Raji (cell line): ENCODE results near the gene SRD5A1.

Source experiments
- POLR2A ChIP-seq: IDR thresholded peaks from 2 replicates; pipeline ENCODE4 v1.6.1; 2011; ENCODE audit warnings: low read depth, low read length, control low read depth; ENCODE audit not compliant: insufficient read depth

Gene SRD5A1

GRCh38 chr5:6623941-6624340 is 9.3 kb upstream of the SRD5A1 start:
- no peak for TF ChIP-seq POLR2A

- TF ChIP-seq POLR2A, result no peak
These were observed 6.7 kb upstream of the SRD5A1 start for GRCh38 chr5:6626508-6626907.

DNA sequence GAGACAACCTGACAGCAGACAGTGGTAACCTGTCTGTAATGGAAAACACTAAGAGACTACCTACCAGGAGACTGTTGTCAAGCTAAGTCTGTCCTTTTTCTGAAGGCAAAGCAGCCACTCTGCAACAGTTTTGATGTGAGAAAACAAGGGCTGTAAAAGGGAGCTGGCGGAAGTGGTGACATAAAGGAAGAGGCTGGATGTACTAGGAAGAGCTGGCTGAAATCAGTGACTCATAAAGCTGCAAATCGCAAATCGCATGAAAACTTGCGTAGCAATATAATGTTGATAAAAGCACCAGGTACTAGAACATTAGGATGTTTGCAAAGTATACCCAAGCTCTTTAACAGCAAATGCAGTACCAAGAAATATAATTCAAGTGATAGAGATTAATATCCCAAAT is 1.8 kb upstream of the SRD5A1 start:
- TF ChIP-seq POLR2A, result no peak

DNA sequence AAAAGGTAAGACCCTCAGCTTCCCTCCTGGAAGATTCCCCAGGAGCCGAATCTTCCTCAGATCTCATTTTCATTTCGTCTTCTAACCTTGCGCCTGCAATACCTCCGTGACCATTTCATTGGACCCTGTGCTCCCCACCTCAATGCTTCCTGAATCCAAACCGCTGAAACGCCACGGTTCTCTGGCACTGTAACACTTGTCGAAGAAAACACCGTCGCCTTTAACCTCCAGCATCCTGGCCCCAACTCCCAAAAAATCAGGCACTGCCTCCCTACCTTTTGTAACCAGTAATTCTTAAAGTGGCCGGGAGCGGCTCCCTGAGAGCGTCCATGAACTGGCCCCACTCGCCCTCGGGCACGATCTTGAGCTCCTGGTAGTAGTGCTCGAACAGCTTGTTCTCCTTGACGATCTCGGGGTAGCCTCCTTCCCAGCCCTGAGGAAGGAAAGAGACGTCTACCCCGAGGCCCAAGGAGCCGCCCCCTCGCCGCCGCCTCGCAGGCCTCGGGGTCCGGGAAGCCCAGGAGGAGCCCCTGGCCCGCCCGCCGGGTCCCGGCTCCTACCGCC is 834 bp upstream of the SRD5A1 start:
- no peak for TF ChIP-seq POLR2A

- no peak; the same call in 1 of the 2 replicates for TF ChIP-seq POLR2A
These were observed 417 bp downstream of the SRD5A1 start for GRCh38 chr5:6633469-6634245.

- TF ChIP-seq POLR2A, result no peak
These were observed 1.1 kb downstream of the SRD5A1 start for GRCh38 chr5:6634306-6634705.

DNA sequence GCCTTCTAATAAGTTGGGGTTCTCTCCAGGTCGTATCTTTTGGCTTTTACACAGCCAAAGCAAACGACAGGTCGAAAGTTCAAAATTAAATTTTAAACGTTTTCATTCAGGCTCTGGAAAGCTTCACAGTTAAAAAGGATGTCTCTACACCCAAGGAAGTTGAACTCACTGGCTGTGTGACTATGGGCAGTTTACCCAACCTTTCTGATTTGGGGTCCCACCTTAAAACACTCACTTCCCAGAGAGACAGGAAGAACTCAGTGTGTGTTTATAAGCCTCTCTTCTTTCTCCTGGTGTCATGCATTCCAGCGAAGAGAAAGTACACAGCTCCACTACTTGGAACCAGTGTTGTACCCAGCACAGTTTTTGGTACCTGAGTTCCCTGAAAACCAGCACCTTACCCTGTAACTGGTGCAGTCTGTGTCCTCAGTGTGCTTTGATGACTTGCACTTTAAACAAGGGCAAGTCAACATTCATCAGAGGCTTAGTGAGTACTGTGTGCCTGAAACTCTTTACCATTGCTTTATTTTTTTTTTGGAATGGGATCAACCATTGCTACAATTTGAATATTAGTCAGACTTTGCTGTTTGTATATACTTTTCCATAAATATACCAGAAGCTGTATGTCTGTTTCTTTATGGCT is 1.7 kb downstream of the SRD5A1 start:
- no peak for TF ChIP-seq POLR2A

GRCh38 chr5:6636293-6636692 is 3.1 kb downstream of the SRD5A1 start:
- TF ChIP-seq POLR2A, result no peak

DNA sequence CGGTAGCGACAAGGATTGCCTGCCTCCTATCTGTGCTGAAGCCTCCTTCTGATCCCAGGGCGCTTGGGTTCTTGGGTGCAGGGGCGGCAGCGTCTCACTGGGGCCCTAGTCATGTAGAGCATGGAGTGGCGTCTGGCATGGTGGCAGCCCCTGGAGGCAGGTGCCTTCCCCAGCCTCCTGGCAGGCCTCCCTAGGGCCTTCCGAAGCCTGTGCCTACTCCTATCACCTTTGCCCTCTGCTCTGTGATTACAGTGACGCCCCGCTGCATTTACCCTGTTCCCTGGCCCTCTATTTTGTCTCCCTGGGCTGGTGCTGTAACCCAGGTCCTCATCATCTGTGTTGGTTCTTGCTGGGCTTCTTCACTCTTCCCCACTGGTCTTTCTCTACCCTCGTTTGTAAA is 3.8 kb downstream of the SRD5A1 start:
- no peak for TF ChIP-seq POLR2A

DNA sequence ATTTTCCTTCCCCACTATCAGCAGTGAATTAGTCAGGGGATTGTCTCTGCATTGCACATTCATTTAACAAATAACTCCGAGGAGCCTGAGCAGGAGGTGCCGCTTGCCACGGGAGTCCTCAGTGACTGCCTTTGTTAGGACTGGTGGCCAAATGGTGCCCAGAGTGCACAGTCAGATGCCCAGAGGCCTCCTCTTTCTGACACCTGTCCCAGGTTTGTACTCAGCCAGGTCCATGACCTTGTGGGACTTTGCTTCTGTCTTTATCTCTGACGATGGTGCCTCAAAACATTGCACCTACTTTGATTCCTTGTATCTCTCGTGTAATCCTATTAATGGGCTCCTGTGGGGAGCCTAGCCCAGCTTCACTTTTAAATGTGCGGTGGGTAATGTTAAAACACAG is 4.3 kb downstream of the SRD5A1 start:
- no peak for TF ChIP-seq POLR2A

- TF ChIP-seq POLR2A, result no peak
These were observed 5.0 kb downstream of the SRD5A1 start for GRCh38 chr5:6638236-6638635.

- no peak for TF ChIP-seq POLR2A
These were observed 9.4 kb downstream of the SRD5A1 start for GRCh38 chr5:6642655-6643054.

- TF ChIP-seq POLR2A, result no peak
These were observed 11.6 kb downstream of the SRD5A1 start for GRCh38 chr5:6644794-6645241.

GRCh38 chr5:6649186-6649585 is 15.9 kb downstream of the SRD5A1 start:
- TF ChIP-seq POLR2A, result no peak

DNA sequence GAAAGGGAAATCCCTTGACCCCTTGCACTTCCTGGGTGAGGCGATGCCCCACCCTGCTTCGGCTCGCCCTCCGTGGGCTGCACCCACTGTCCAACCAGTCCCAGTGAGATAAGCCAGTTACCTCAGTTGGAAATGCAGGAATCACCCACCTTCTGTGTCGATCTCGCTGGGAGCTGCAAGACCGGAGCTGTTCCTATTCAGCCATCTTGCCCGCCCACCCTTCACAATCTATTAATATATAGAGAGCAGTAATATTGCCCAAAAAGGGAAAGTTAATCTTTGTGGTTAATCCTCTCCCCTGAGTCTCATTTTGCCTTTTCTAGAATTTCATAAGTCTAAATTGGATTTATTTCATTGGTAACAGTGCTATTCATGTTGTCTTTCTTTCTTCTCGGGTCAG is 16.4 kb downstream of the SRD5A1 start:
- TF ChIP-seq POLR2A, result no peak

DNA sequence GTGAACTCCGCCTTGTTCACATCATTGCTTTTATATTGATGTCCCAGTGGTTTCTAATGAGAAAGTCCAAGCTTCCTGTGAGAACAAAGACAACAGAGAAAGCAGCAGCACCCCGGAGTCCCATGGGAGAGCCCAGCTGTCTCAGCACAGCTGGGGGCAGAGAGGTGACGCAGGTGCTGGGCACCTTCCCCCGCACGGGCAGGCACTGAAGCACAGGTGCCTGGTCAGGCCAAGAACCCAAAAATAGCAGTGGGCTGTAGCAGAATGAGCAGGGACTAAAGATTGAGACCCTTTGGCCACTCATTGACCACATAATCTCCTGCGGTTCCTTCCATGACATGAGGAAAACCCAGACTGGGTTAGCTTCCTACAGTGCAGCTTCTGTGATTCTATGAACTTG is 18.8 kb downstream of the SRD5A1 start:
- no peak for TF ChIP-seq POLR2A
